ENCODE measurements around the gene CERS5.

Gene CERS5

GRCh38 chr12:50111395-50111692 is 55.8 kb downstream of the CERS5 start:
- H3K4me3 ChIP-seq (ENCODE audit: low read depth, low read length) = peak overlapping the region; percentile 47
- no peak for DNase-seq (ENCODE audit: low read depth)
- no peak for TF ChIP-seq CTCF (conservative IDR thresholded peaks at IDR 0.05; ENCODE audit: low read depth, low read length)

- DNase-seq (ENCODE audit: low read depth) = peak; percentile 53
- TF ChIP-seq CTCF (conservative IDR thresholded peaks at IDR 0.05; ENCODE audit: low read depth, low read length) = no peak
- H3K4me3 ChIP-seq (ENCODE audit: low read depth, low read length) = no peak overlapping the region
Measured at GRCh38 chr12:50110762-50111351, 56.3 kb downstream of the CERS5 start.

- TF ChIP-seq CTCF (conservative IDR thresholded peaks at IDR 0.05; ENCODE audit: low read depth, low read length) = no peak
- H3K4me3 ChIP-seq (ENCODE audit: low read depth, low read length) = no peak overlapping the region
- no peak for DNase-seq (ENCODE audit: low read depth)
Measured at GRCh38 chr12:50110127-50110761, 56.9 kb downstream of the CERS5 start.

- TF ChIP-seq CTCF (conservative IDR thresholded peaks at IDR 0.05; ENCODE audit: low read depth, low read length) = no peak
- H3K4me3 ChIP-seq (ENCODE audit: low read depth, low read length) = no peak overlapping the region
- no peak for DNase-seq (ENCODE audit: low read depth)
Measured at GRCh38 chr12:50109319-50109718, 57.9 kb downstream of the CERS5 start.

GRCh38 chr12:50107416-50108268 is 59.5 kb downstream of the CERS5 start:
- H3K4me3 ChIP-seq (ENCODE audit: low read depth, low read length) = no peak overlapping the region
- DNase-seq (ENCODE audit: low read depth) = no peak
- no peak for TF ChIP-seq CTCF (conservative IDR thresholded peaks at IDR 0.05; ENCODE audit: low read depth, low read length)

GRCh38 chr12:50106907-50107306 is 60.3 kb downstream of the CERS5 start:
- no peak for DNase-seq (ENCODE audit: low read depth)
- no peak overlapping the region for H3K4me3 ChIP-seq (ENCODE audit: low read depth, low read length)
- no peak for TF ChIP-seq CTCF (conservative IDR thresholded peaks at IDR 0.05; ENCODE audit: low read depth, low read length)
